ENCODE measurements around the gene C1QTNF7. TPM values are rescaled to one million over a fixed set of nuclear protein-coding genes. Genes with fewer than 3 reads are reported as not detected.

C1QTNF7 gene
- total RNA-seq, 1 experiment from 2014 or later, result 0.04 TPM

GRCh38 chr4:15420642-15421041 lies 7.2 kb upstream of the C1QTNF7 start (continued):
- TF ChIP-seq FOXP1 (CRISPR knock-in tag; IDR thresholded peaks at IDR 0.05; ENCODE audit: borderline replicate concordance) (no peak), CREB1 (CRISPR knock-in tag; IDR thresholded peaks at IDR 0.05) (no peak), MLX (CRISPR knock-in tag; IDR thresholded peaks at IDR 0.05) (no peak), SMAD4 (CRISPR knock-in tag; IDR thresholded peaks at IDR 0.05) (no peak), JAZF1 (CRISPR knock-in tag; IDR thresholded peaks at IDR 0.05) (no peak), ETV6 (CRISPR knock-in tag; IDR thresholded peaks at IDR 0.05) (no peak), ZNF532 (CRISPR knock-in tag; IDR thresholded peaks at IDR 0.05; ENCODE audit: borderline replicate concordance) (no peak), NR3C1 (CRISPR knock-in tag; conservative IDR thresholded peaks at IDR 0.05; ENCODE audit: low read depth) (no peak)

- Mint-ChIP-seq H3K4me1 (peaks cover 13% of the 10 kb centered on the region), H3K36me3 (no peaks in the 10 kb centered on the region), H3K27ac (no peak overlapping the region), H3K4me3 (no peak overlapping the region), H3K27me3 (ENCODE audit: low read depth) (no peaks in the 10 kb centered on the region), H3K9me3 (no peaks in the 10 kb centered on the region)
- POLR2A ChIA-PET, result no interaction called here
- TF ChIP-seq CREB1 (CRISPR knock-in tag; IDR thresholded peaks at IDR 0.05) (no peak), CBFB (CRISPR knock-in tag; IDR thresholded peaks at IDR 0.05; ENCODE audit: low read depth) (no peak)
- DNase-seq (ENCODE audit: low spot score) (no peak), ATAC-seq (no peak)
- CTCF ChIA-PET, result no interaction called here
Measured at GRCh38 chr4:15423285-15423711, 4.5 kb upstream of the C1QTNF7 start.

GRCh38 chr4:15425520-15425919 lies 2.3 kb upstream of the C1QTNF7 start:
- ATAC-seq (no peak), DNase-seq (ENCODE audit: low spot score) (no peak)
- H3K4me1 Mint-ChIP-seq, result peaks cover 7% of the 10 kb centered on the region
- no peaks in the 10 kb centered on the region for H3K36me3 Mint-ChIP-seq
- no peaks in the 10 kb centered on the region for H3K27me3 Mint-ChIP-seq (ENCODE audit: low read depth)
- CTCF ChIA-PET, result interaction anchor here (1.3 to 1.5 kb wide), 2 partner anchors 31 to 187 kb away, joined by 4 read pairs; no protein-coding TSS in a partner anchor
- POLR2A ChIA-PET, result no interaction called here
- H3K9me3 Mint-ChIP-seq, result no peaks in the 10 kb centered on the region
- TF ChIP-seq ZNF423 (CRISPR knock-in tag; IDR thresholded peaks at IDR 0.05) (no peak), RELA (CRISPR knock-in tag; IDR thresholded peaks at IDR 0.05; ENCODE audit: borderline replicate concordance) (no peak), ELF4 (CRISPR knock-in tag; IDR thresholded peaks at IDR 0.05; ENCODE audit: low read depth) (no peak), CDX4 (CRISPR knock-in tag; IDR thresholded peaks at IDR 0.05; ENCODE audit: borderline replicate concordance) (no peak), ATF3 (CRISPR knock-in tag; conservative IDR thresholded peaks at IDR 0.05) (no peak), AFF4 (CRISPR knock-in tag; IDR thresholded peaks at IDR 0.05; ENCODE audit: borderline replicate concordance) (no peak), MAX (CRISPR knock-in tag; IDR thresholded peaks at IDR 0.05) (no peak), ZNF425 (CRISPR knock-in tag; conservative IDR thresholded peaks at IDR 0.05) (no peak), JUN (CRISPR knock-in tag; IDR thresholded peaks at IDR 0.05) (no peak), ZSCAN18 (CRISPR knock-in tag; IDR thresholded peaks at IDR 0.05) (no peak)
- H3K4me3 Mint-ChIP-seq, result no peak overlapping the region
- H3K27ac Mint-ChIP-seq, result no peak overlapping the region

All from WTC11 (cell line).